Spleen (tissue), 11 donors: Measurements from ENCODE around the gene DDIT4. TPM values are rescaled to one million over a fixed set of nuclear protein-coding genes. Genes with fewer than 3 reads are reported as not detected.
A peak's percentile ranks its signal among the peaks of the same experiment; 100 is the strongest.

Experiments
- DNase-seq: peaks from one replicate; pipeline ENCODE4 v3.0.0-alpha.2; 2020
- H3K27ac ChIP-seq, 8 donors: fragments of 200-600 bp; sonication (generic) in 7 of 8; 1 replicate in 4 of 8; 2 replicates in 4 of 8; pipeline versions ENCODE4 v1.5.0 to v1.8.0; 2016 to 2021; ENCODE audit warnings: inconsistent platforms in 4 of 8, mild to moderate bottlenecking in 4 of 8, moderate library complexity in 1 of 8
- H3K27me3 ChIP-seq, 7 donors: fragments of 200-600 bp; sonication (generic) in 6 of 7; replicated peaks in 1 of 7; 1 replicate in 4 of 7; 2 replicates in 3 of 7; pipeline versions ENCODE4 v1.5.0 to v1.8.0; 2016 to 2021; ENCODE audit warnings: inconsistent platforms in 3 of 7, mild to moderate bottlenecking in 1 of 7
- H3K36me3 ChIP-seq, 6 donors: fragments of 200-600 bp; sonication (generic) in 5 of 6; 1 replicate in 4 of 6; 2 replicates in 2 of 6; pipeline versions ENCODE4 v1.5.0 to v1.8.0; 2016 to 2021; ENCODE audit warnings: inconsistent platforms in 2 of 6
- H3K4me1 ChIP-seq, 6 donors: fragments of 200-600 bp; sonication (generic) in 5 of 6; 1 replicate in 3 of 6; 2 replicates in 3 of 6; pipeline versions ENCODE4 v1.5.0 to v1.8.0; 2016 to 2021; ENCODE audit warnings: inconsistent platforms in 3 of 6
- H3K4me3 ChIP-seq, 8 donors: fragments of 200-600 bp; sonication (generic) in 7 of 8; 1 replicate in 4 of 8; 2 replicates in 4 of 8; pipeline versions ENCODE4 v1.5.0 to v1.8.0; 2016 to 2021; ENCODE audit warnings: inconsistent platforms in 4 of 8, mild to moderate bottlenecking in 4 of 8, moderate library complexity in 2 of 8
- H3K9me3 ChIP-seq, 8 donors: fragments of 200-600 bp; sonication (generic) in 7 of 8; 1 replicate in 4 of 8; 2 replicates in 4 of 8; pipeline versions ENCODE4 v1.5.0 to v1.8.0; 2016 to 2021; ENCODE audit warnings: inconsistent platforms in 4 of 8
- CTCF ChIP-seq, 11 experiments: fragments of 200-600 bp in 7 of 11; fragments of 450-650 bp in 4 of 11; sonication (generic) in 4 of 11; IDR thresholded peaks in 8 of 11; conservative IDR thresholded peaks in 3 of 11; 1 replicate in 7 of 11; 2 replicates in 4 of 11; pipeline versions ENCODE4 v1.4.0 to v1.8.0; 2016 to 2021; ENCODE audit warnings: antibody characterized with exemption in 11 of 11, inconsistent platforms in 4 of 11, mild to moderate bottlenecking in 1 of 11
- POLR2A ChIP-seq, 3 donors: fragments of 450-650 bp; IDR thresholded peaks; one replicate each; pipeline ENCODE4 v1.5.1; 2017; ENCODE audit warnings: antibody characterized with exemption in 3 of 3, mild to moderate bottlenecking in 1 of 3
- POLR2AphosphoS5 ChIP-seq, 3 donors: sonication (generic); formaldehyde crosslinking; IDR thresholded peaks; one replicate each; pipeline ENCODE4 v1.5.1; 2017; ENCODE audit warnings: antibody characterized with exemption in 3 of 3
- WGBS, 5 donors: extraction: QIAGEN DNeasy Blood & Tissue Kit in 3 of 5; methylation state at CpG; one replicate each; pipeline versions ENCODE4 v1.1.5 to v1.1.7; 2013 to 2018; 5-methylcytosine and 5-hydroxymethylcytosine counted together
- intact Hi-C: fragments of 100-400 bp; cut with DNase I; formaldehyde crosslinking; loops from one replicate; pipeline ENCODE4 v1.15.0; 2023; ENCODE audit warnings: low total_unique reads
- polyA plus RNA-seq, 3 donors: library from polyadenylated mRNA; stranded (reverse); fragments of 200-250 nt; gene quantifications; one replicate each; pipeline ENCODE4 v1.2.1, GENCODE V29; 2013
- total RNA-seq, 7 donors: library from RNA; depleted of rRNA in 3 of 7; stranded (reverse); fragments of >200 nt in 3 of 7; fragmentation: NEBNext Ultra II Directional in 4 of 7; extraction: Animal tissue kit (Norgen Biotek cat#: 25700) in 4 of 7; gene quantifications; one replicate each; pipeline versions ENCODE4 v1.1.0 to v1.2.1, GENCODE V29; 2016 to 2021
- donor health status: healthy with polysubstance abuse.
- donor health status: DM: no; HTN: no; CAD: no; lungs with moderate emphysema.
- donor health status: DM: no; HTN: no; CAD: no.
- donor health status: Bipolar disorder and iron deficiency.
- donor health status: healthy.
- donor health status: DM: no; HTN: no; CAD: no.
- donor health status: DM: yes; HTN: yes; CAD: no.

DDIT4 gene
- total and polyA plus RNA-seq, 10 donors = 99.3 to 308 (median 228) TPM

- Histone ChIP-seq H3K4me3 (no peak overlapping the region), H3K9me3 (no peaks in the 10 kb centered on the region), H3K27ac (peak overlapping the region in 7 of 8 donors; percentile 5 to 78 (median 34)), H3K36me3 (peaks cover 0 to 95% (median 50%) of the 10 kb centered on the region in 6 donors), H3K4me1 (peaks cover 36 to 93% (median 73%) of the 10 kb centered on the region in 6 donors), H3K27me3 (no peaks in the 10 kb centered on the region)
- intact Hi-C loops = no loop called here
- 55 to 75% (median 72%) methylated on average over 2 of the region's 2 CpGs for WGBS, 5 donors
- TF ChIP-seq POLR2AphosphoS5 (IDR thresholded peaks at IDR 0.05) = no peak
- no peak for TF ChIP-seq CTCF (IDR thresholded peaks at IDR 0.05 in 8 of 11, conservative IDR thresholded peaks at IDR 0.05 in 3 of 11)
- TF ChIP-seq POLR2A (IDR thresholded peaks at IDR 0.05) = no peak
- no peak for DNase-seq
Measured at GRCh38 chr10:72228318-72228751, 45.4 kb upstream of the DDIT4 start.

- peaks cover 29 to 84% (median 62%) of the 10 kb centered on the region in 6 donors for H3K4me1 ChIP-seq
- peak in 1 of 3 donors; percentile 53 for TF ChIP-seq POLR2AphosphoS5 (IDR thresholded peaks at IDR 0.05)
- TF ChIP-seq POLR2A (IDR thresholded peaks at IDR 0.05) = no peak
- H3K27me3 ChIP-seq = no peaks in the 10 kb centered on the region
- peaks cover 0 to 95% (median 57%) of the 10 kb centered on the region in 6 donors for H3K36me3 ChIP-seq
- 52 to 80% (median 66%) methylated on average over 8 of the region's 8 CpGs for WGBS, 5 donors
- intact Hi-C loops = no loop called here
- H3K9me3 ChIP-seq = no peaks in the 10 kb centered on the region
- peak overlapping the region in 6 of 8 donors; percentile 39 to 78 (median 46) for H3K27ac ChIP-seq
- DNase-seq = no peak
- no peak overlapping the region for H3K4me3 ChIP-seq
Measured at GRCh38 chr10:72229261-72230251, 44.2 kb upstream of the DDIT4 start.

GRCh38 chr10:72233621-72234020 is 40.1 kb upstream of the DDIT4 start:
- Histone ChIP-seq H3K4me3 (no peak overlapping the region), H3K27me3 (no peaks in the 10 kb centered on the region), H3K36me3 (peaks cover 0 to 95% (median 68%) of the 10 kb centered on the region in 6 donors), H3K9me3 (no peaks in the 10 kb centered on the region), H3K4me1 (peaks cover 12 to 63% (median 25%) of the 10 kb centered on the region in 6 donors), H3K27ac (peak overlapping the region in 4 of 8 donors; percentile 27 to 49 (median 40))
- DNase-seq = no peak
- intact Hi-C loops = no loop called here
- TF ChIP-seq POLR2A (IDR thresholded peaks at IDR 0.05) (no peak), CTCF (IDR thresholded peaks at IDR 0.05 in 8 of 11, conservative IDR thresholded peaks at IDR 0.05 in 3 of 11) (no peak), POLR2AphosphoS5 (IDR thresholded peaks at IDR 0.05) (no peak)

- no peak overlapping the region for H3K4me3 ChIP-seq
- peaks cover 2 to 63% (median 18%) of the 10 kb centered on the region in 6 donors for H3K4me1 ChIP-seq
- no peak for DNase-seq
- WGBS, 5 donors = 91 to 95% (median 93%) methylated on average over 6 of the region's 6 CpGs
- H3K9me3 ChIP-seq = no peaks in the 10 kb centered on the region
- no peaks in the 10 kb centered on the region for H3K27me3 ChIP-seq
- TF ChIP-seq POLR2AphosphoS5 (IDR thresholded peaks at IDR 0.05) (no peak), CTCF (IDR thresholded peaks at IDR 0.05 in 8 of 11, conservative IDR thresholded peaks at IDR 0.05 in 3 of 11) (no peak), POLR2A (IDR thresholded peaks at IDR 0.05) (no peak)
- peaks cover 0 to 91% (median 68%) of the 10 kb centered on the region in 6 donors for H3K36me3 ChIP-seq
- H3K27ac ChIP-seq = peak overlapping the region in 2 of 8 donors; percentile 26 to 36
- intact Hi-C loops = no loop called here
Measured at GRCh38 chr10:72234560-72235095, 39.1 kb upstream of the DDIT4 start.
